ACHN (cell line): ENCODE results near the gene HRH4.

Experiments
- DNase-seq: peaks from one replicate; pipeline ENCODE4 v3.0.0-alpha.2; 2015
- in situ Hi-C: cut with HindIII; loops from 2 replicates; pipeline ENCODE4 v1.10.0; 2017; ENCODE audit warnings: low sequenced_read_pairs, low pct_ligation_motif_present, low pct_unique_long_range_greater_than_20kb

Gene HRH4

GRCh38 chr18:24499814-24500213, 39.4 kb downstream of the HRH4 start:
- in situ Hi-C loops = no loop called here
- DNase-seq = no peak

GRCh38 chr18:24500217-24500616, 39.8 kb downstream of the HRH4 start:
- DNase-seq = no peak
- in situ Hi-C loops = no loop called here

GRCh38 chr18:24500766-24501165, 40.3 kb downstream of the HRH4 start:
- DNase-seq = no peak

GRCh38 chr18:24502667-24503523, 42.5 kb downstream of the HRH4 start:
- no peak for DNase-seq
- in situ Hi-C loops = no loop called here

More at GRCh38 chr18:24500766-24501165, 40.3 kb downstream of the HRH4 start:
- in situ Hi-C loops = no loop called here

- in situ Hi-C loops = no loop called here
- no peak for DNase-seq
Measured at GRCh38 chr18:24504401-24504800, 44.0 kb downstream of the HRH4 start.

- in situ Hi-C loops = no loop called here
- DNase-seq = no peak
Measured at GRCh38 chr18:24506175-24506574, 45.7 kb downstream of the HRH4 start.

- no peak for DNase-seq
- in situ Hi-C loops = no loop called here
Measured at GRCh38 chr18:24509435-24509834, 49.0 kb downstream of the HRH4 start.

GRCh38 chr18:24514439-24514838, 54.0 kb downstream of the HRH4 start:
- in situ Hi-C loops = no loop called here
- DNase-seq = peak; percentile 72

- no peak for DNase-seq
- in situ Hi-C loops = no loop called here
Measured at GRCh38 chr18:24515721-24516120, 55.3 kb downstream of the HRH4 start.

- in situ Hi-C loops = no loop called here
- no peak for DNase-seq
Measured at GRCh38 chr18:24516261-24516660, 55.8 kb downstream of the HRH4 start.

- no peak for DNase-seq
- in situ Hi-C loops = no loop called here
Measured at GRCh38 chr18:24517554-24517953, 57.1 kb downstream of the HRH4 start.

- in situ Hi-C loops = no loop called here
- DNase-seq = no peak
Measured at GRCh38 chr18:24518596-24518995, 58.2 kb downstream of the HRH4 start.
